HPDE6-E6E7 (cell line): Measurements from ENCODE around the gene USP17L21.
"Not testable (repeated sequence)": the region's sequence is repeated elsewhere in the genome, so short reads cannot be mapped to it uniquely, and the experiment has no call there.

Experiments used
- DNase-seq: peaks from one replicate; pipeline ENCODE4 v3.0.0; 2011; ENCODE audit warnings: missing footprints; ENCODE audit errors: extremely low spot score

Gene USP17L21, protein sequence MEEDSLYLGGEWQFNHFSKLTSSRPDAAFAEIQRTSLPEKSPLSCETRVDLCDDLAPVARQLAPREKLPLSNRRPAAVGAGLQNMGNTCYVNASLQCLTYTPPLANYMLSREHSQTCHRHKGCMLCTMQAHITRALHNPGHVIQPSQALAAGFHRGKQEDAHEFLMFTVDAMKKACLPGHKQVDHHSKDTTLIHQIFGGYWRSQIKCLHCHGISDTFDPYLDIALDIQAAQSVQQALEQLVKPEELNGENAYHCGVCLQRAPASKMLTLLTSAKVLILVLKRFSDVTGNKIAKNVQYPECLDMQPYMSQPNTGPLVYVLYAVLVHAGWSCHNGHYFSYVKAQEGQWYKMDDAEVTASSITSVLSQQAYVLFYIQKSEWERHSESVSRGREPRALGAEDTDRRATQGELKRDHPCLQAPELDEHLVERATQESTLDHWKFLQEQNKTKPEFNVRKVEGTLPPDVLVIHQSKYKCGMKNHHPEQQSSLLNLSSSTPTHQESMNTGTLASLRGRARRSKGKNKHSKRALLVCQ

DNA sequence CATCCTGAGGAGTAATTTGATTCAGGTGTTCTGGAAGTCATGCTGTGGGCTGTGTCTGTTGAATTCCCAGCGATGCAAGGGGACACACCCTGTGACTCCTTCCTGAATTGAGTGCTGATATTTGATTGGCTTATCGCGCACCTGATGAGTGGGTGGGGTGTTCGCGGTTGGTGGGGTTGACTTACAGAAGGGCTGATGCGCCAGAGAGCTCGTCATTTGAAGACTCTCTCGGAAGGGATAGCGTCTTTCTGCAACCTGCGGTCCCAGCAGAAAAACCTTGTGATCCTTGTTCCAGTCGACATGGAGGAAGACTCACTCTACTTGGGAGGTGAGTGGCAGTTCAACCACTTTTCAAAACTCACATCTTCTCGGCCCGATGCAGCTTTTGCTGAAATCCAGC lies at the start of gene USP17L21:
TSS of gene USP17L21 (plus strand) at position 301 of the 400 bp plus-strand sequence. CDS start at position 301, 0 bp downstream.
- DNase-seq = not testable (repeated sequence)

DNA sequence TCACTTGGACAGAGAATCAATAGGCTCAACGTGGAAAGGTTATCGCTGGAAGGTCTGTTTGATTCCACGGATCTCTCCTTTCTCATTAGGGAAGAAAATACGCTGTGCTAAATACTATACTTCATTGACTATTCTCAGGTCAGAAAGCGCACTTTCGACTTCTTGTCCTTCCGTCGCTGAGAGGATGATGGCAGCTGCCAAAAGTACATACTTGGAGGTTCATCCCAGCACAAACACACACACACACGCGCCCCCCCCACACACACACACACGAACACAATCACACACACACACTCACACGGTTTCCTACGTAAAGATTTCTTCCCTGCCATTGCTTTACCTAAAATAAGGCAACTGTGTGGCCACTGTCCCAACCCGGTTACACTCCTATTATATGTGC lies 48.0 kb upstream of the USP17L21 start:
- DNase-seq = not testable (repeated sequence)

DNA sequence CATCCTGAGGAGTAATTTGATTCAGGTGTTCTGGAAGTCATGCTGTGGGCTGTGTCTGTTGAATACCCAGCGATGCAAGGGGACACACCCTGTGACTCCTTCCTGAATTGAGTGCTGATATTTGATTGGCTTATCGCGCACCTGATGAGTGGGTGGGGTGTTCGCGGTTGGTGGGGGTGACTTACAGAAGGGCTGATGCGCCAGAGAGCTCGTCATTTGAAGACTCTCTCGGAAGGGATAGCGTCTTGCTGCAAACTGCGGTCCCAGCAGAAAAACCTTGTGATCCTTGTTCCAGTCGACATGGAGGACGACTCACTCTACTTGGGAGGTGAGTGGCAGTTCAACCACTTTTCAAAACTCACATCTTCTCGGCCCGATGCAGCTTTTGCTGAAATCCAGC lies 47.6 kb upstream of the USP17L21 start, which contains the start of gene USP17L11:
TSS of gene USP17L11 (plus strand) at position 301 of the 400 bp plus-strand sequence. CDS start at position 301, 0 bp downstream.
- DNase-seq = not testable (repeated sequence)

DNA sequence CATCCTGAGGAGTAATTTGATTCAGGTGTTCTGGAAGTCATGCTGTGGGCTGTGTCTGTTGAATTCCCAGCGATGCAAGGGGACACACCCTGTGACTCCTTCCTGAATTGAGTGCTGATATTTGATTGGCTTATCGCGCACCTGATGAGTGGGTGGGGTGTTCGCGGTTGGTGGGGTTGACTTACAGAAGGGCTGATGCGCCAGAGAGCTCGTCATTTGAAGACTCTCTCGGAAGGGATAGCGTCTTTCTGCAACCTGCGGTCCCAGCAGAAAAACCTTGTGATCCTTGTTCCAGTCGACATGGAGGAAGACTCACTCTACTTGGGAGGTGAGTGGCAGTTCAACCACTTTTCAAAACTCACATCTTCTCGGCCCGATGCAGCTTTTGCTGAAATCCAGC lies 42.8 kb upstream of the USP17L21 start, which contains the start of gene USP17L12:
TSS of gene USP17L12 (plus strand) at position 301 of the 400 bp plus-strand sequence. CDS start at position 301, 0 bp downstream.
- not testable (repeated sequence) for DNase-seq

DNA sequence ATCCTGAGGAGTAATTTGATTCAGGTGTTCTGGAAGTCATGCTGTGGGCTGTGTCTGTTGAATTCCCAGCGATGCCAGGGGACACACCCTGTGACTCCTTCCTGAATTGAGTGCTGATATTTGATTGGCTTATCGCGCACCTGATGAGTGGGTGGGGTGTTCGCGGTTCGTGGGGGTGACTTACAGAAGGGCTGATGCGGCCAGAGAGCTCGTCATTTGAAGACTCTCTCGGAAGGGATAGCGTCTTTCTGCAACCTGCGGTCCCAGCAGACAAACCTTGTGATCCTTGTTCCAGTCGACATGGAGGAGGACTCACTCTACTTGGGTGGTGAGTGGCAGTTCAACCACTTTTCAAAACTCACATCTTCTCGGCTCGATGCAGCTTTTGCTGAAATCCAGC lies 38.1 kb upstream of the USP17L21 start, which contains the start of gene USP17L13:
TSS of gene USP17L13 (plus strand) at position 301 of the 400 bp plus-strand sequence. CDS start at position 301, 0 bp downstream.
- not testable (repeated sequence) for DNase-seq

DNA sequence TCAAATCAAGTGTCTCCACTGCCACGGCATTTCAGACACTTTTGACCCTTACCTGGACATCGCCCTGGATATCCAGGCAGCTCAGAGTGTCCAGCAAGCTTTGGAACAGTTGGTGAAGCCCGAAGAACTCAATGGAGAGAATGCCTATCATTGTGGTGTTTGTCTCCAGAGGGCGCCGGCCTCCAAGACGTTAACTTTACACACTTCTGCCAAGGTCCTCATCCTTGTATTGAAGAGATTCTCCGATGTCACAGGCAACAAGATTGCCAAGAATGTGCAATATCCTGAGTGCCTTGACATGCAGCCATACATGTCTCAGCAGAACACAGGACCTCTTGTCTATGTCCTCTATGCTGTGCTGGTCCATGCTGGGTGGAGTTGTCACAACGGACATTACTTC lies 32.4 kb upstream of the USP17L21 start:
- not testable (repeated sequence) for DNase-seq

DNA sequence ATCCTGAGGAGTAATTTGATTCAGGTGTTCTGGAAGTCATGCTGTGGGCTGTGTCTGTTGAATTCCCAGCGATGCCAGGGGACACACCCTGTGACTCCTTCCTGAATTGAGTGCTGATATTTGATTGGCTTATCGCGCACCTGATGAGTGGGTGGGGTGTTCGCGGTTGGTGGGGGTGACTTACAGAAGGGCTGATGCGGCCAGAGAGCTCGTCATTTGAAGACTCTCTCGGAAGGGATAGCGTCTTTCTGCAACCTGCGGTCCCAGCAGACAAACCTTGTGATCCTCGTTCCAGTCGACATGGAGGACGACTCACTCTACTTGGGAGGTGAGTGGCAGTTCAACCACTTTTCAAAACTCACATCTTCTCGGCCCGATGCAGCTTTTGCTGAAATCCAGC lies 28.6 kb upstream of the USP17L21 start, which contains the start of gene USP17L15:
TSS of gene USP17L15 (plus strand) at position 301 of the 400 bp plus-strand sequence. CDS start at position 301, 0 bp downstream.
- not testable (repeated sequence) for DNase-seq

DNA sequence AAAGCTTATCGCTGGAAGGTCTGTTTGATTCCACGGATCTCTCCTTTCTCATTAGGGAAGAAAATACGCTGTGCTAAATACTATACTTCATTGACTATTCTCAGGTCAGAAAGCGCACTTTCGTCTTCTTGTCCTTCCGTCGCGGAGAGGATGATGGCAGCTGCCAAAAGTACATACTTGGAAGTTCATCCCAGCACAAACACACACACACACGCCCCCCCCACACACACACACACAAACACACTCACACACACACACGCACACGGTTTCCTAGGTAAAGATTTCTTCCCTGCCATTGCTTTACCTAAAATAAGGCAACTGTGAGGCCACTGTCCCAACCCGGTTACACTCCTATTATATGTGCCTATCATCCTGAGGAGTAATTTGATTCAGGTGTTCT lies 24.2 kb upstream of the USP17L21 start:
- not testable (repeated sequence) for DNase-seq

DNA sequence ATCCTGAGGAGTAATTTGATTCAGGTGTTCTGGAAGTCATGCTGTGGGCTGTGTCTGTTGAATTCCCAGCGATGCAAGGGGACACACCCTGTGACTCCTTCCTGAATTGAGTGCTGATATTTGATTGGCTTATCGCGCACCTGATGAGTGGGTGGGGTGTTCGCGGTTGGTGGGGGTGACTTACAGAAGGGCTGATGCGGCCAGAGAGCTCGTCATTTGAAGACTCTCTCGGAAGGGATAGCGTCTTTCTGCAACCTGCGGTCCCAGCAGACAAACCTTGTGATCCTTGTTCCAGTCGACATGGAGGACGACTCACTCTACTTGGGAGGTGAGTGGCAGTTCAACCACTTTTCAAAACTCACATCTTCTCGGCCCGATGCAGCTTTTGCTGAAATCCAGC lies 19.1 kb upstream of the USP17L21 start, which contains the start of gene USP17L17:
TSS of gene USP17L17 (plus strand) at position 301 of the 400 bp plus-strand sequence. CDS start at position 301, 0 bp downstream.
- not testable (repeated sequence) for DNase-seq

DNA sequence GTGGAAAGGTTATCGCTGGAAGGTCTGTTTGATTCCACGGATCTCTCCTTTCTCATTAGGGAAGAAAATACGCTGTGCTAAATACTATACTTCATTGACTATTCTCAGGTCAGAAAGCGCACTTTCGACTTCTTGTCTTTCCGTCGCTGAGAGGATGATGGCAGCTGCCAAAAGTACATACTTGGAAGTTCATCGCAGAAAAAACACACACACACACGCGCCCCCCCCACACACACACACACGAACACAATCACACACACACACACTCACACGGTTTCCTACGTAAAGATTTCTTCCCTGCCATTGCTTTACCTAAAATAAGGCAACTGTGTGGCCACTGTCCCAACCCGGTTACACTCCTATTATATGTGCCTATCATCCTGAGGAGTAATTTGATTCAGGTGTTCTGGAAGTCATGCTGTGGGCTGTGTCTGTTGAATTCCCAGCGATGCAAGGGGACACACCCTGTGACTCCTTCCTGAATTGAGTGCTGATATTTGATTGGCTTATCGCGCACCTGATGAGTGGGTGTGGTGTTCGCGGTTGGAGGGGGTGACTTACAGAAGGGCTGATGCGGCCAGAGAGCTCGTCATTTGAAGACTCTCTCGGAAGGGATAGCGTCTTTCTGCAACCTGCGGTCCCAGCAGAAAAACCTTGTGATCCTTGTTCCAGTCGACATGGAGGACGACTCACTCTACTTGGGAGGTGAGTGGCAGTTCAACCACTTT lies 14.6 kb upstream of the USP17L21 start, which contains the start of gene USP17L18:
TSS of gene USP17L18 (plus strand) at position 678 of the 728 bp plus-strand sequence. CDS start at position 678, 0 bp downstream.
- not testable (repeated sequence) for DNase-seq

DNA sequence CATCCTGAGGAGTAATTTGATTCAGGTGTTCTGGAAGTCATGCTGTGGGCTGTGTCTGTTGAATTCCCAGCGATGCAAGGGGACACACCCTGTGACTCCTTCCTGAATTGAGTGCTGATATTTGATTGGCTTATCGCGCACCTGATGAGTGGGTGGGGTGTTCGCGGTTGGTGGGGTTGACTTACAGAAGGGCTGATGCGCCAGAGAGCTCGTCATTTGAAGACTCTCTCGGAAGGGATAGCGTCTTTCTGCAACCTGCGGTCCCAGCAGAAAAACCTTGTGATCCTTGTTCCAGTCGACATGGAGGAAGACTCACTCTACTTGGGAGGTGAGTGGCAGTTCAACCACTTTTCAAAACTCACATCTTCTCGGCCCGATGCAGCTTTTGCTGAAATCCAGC lies 9.6 kb upstream of the USP17L21 start, which contains the start of gene USP17L19:
TSS of gene USP17L19 (plus strand) at position 301 of the 400 bp plus-strand sequence. CDS start at position 301, 0 bp downstream.
- not testable (repeated sequence) for DNase-seq

DNA sequence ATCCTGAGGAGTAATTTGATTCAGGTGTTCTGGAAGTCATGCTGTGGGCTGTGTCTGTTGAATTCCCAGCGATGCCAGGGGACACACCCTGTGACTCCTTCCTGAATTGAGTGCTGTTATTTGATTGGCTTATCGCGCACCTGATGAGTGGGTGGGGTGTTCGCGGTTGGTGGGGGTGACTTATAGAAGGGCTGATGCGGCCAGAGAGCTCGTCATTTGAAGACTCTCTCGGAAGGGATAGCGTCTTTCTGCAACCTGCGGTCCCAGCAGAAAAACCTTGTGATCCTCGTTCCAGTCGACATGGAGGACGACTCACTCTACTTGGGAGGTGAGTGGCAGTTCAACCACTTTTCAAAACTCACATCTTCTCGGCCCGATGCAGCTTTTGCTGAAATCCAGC lies 4.8 kb upstream of the USP17L21 start, which contains the start of gene USP17L20:
TSS of gene USP17L20 (plus strand) at position 301 of the 400 bp plus-strand sequence. CDS start at position 301, 0 bp downstream.
- not testable (repeated sequence) for DNase-seq

DNA sequence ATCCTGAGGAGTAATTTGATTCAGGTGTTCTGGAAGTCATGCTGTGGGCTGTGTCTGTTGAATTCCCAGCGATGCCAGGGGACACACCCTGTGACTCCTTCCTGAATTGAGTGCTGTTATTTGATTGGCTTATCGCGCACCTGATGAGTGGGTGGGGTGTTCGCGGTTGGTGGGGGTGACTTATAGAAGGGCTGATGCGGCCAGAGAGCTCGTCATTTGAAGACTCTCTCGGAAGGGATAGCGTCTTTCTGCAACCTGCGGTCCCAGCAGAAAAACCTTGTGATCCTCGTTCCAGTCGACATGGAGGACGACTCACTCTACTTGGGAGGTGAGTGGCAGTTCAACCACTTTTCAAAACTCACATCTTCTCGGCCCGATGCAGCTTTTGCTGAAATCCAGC lies 4.6 kb downstream of the USP17L21 start, which contains the start of gene USP17L22:
TSS of gene USP17L22 (plus strand) at position 301 of the 400 bp plus-strand sequence. CDS start at position 301, 0 bp downstream.
- DNase-seq = not testable (repeated sequence)

DNA sequence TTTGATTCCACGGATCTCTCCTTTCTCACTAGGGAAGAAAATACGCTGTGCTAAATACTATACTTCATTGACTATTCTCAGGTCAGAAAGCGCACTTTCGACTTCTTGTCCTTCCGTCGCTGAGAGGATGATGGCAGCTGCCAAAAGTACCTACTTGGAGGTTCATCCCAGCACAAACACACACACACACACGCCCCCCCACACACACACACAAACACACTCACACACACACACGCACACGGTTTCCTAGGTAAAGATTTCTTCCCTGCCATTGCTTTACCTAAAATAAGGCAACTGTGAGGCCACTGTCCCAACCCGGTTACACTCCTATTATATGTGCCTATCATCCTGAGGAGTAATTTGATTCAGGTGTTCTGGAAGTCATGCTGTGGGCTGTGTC lies 9.0 kb downstream of the USP17L21 start:
- not testable (repeated sequence) for DNase-seq
